H1 (cell line): Measurements from ENCODE around the gene ARFGAP3. TPM values are rescaled to one million over a fixed set of nuclear protein-coding genes. Genes with fewer than 3 reads are reported as not detected.

Source experiments
- CTCF ChIA-PET: fragments of 300-600 bp; sonication (Branson Sonifier 250); formaldehyde crosslinking; loops from one replicate; lab custom pipeline; 2021; ENCODE audit not compliant: partially characterized antibody; lab: Charles Lee
- POLR2A ChIA-PET: fragments of 300-600 bp; sonication (Branson Sonifier 250); formaldehyde crosslinking; loops from one replicate; lab custom pipeline; 2021; ENCODE audit warnings: inconsistent platforms; ENCODE audit not compliant: partially characterized antibody; lab: Charles Lee
- DNase-seq, 2 experiments: peaks; one replicate each; pipeline versions ENCODE4 v3.0.0 to v3.0.0-alpha.2; 2010 to 2022; ENCODE audit warnings: low spot score in 2 of 2, low read depth in 1 of 2, mixed read lengths in 1 of 2
- FAIRE-seq: peaks from 2 replicates; lab custom pipeline; 2011; peaks lifted over from hg19 to GRCh38; lab: Jason Lieb, UNC
- H2AFZ ChIP-seq: 2 replicates; pipeline ENCODE4 v1.8.1; 2012; ENCODE audit warnings: low read length, inconsistent platforms
- H2AK5ac ChIP-seq: 2 replicates; pipeline ENCODE4 v1.6.1; 2013; ENCODE audit warnings: low read depth, low read length
- H2BK120ac ChIP-seq: replicated peaks from 2 replicates; pipeline ENCODE3; 2013; ENCODE audit warnings: low read depth, low read length, inconsistent platforms
- H2BK12ac ChIP-seq: 2 replicates; pipeline ENCODE4 v1.6.1; 2013; ENCODE audit warnings: low read depth, low read length
- H2BK15ac ChIP-seq: 2 replicates; pipeline ENCODE4 v1.6.1; 2013; ENCODE audit warnings: low read length
- H2BK20ac ChIP-seq: 2 replicates; pipeline ENCODE4 v1.6.1; 2013; ENCODE audit warnings: low read length
- H2BK5ac ChIP-seq: 2 replicates; pipeline ENCODE4 v1.6.1; 2013; ENCODE audit warnings: low read depth, low read length
- H3K14ac ChIP-seq: 2 replicates; pipeline ENCODE4 v1.6.1; 2013; ENCODE audit warnings: inconsistent platforms; ENCODE audit not compliant: insufficient read length
- H3K18ac ChIP-seq: 2 replicates; pipeline ENCODE4 v1.6.1; 2013; ENCODE audit warnings: low read length; ENCODE audit errors: extremely low read depth
- H3K23ac ChIP-seq: 2 replicates; pipeline ENCODE4 v1.6.1; 2013; ENCODE audit warnings: inconsistent platforms; ENCODE audit not compliant: insufficient read length
- H3K23me2 ChIP-seq: 2 replicates; pipeline ENCODE4 v1.6.1; 2013; ENCODE audit warnings: low read depth, low read length
- H3K27ac ChIP-seq: 2 replicates; pipeline ENCODE4 v1.6.1; 2011; ENCODE audit warnings: low read depth, low read length, inconsistent platforms
- H3K27me3 ChIP-seq, 4 experiments: replicated peaks in 1 of 4; 1 replicate in 1 of 4; 2 replicates in 3 of 4; pipeline versions ENCODE4 v1.6.1 to v1.8.1; 2011 to 2013; ENCODE audit warnings: low read length in 3 of 4, mild to moderate bottlenecking in 3 of 4, inconsistent platforms in 2 of 4, mixed read lengths in 2 of 4, moderate library complexity in 1 of 4; ENCODE audit not compliant: control insufficient read depth in 3 of 4, insufficient read depth in 3 of 4; ENCODE audit errors: extremely low read depth in 1 of 4
- H3K36me3 ChIP-seq, 4 experiments: 2 replicates each; pipeline versions ENCODE4 v1.6.1 to v1.8.1; 2011 to 2013; ENCODE audit warnings: mild to moderate bottlenecking in 4 of 4, low read length in 3 of 4, moderate library complexity in 2 of 4, control low read depth in 1 of 4, inconsistent platforms in 1 of 4; ENCODE audit not compliant: insufficient read depth in 4 of 4, control insufficient read depth in 2 of 4
- H3K4ac ChIP-seq: replicated peaks from 2 replicates; pipeline ENCODE3; 2013; ENCODE audit warnings: low read length, low read depth, mixed read lengths, inconsistent platforms; ENCODE audit not compliant: insufficient read length
- H3K4me1 ChIP-seq, 4 experiments: replicated peaks in 1 of 4; 1 replicate in 1 of 4; 2 replicates in 3 of 4; pipeline versions ENCODE4 v1.6.1 to v1.8.1; 2011 to 2013; ENCODE audit warnings: low read length in 3 of 4, inconsistent platforms in 2 of 4, mixed read lengths in 1 of 4; ENCODE audit not compliant: insufficient read depth in 4 of 4, control insufficient read depth in 3 of 4
- H3K4me2 ChIP-seq, 2 experiments: 2 replicates each; pipeline versions ENCODE4 v1.6.1 to v1.8.1; 2011 to 2013; ENCODE audit warnings: low read depth in 2 of 2, low read length in 2 of 2, control low read depth in 1 of 2, inconsistent platforms in 1 of 2, mild to moderate bottlenecking in 1 of 2; ENCODE audit not compliant: insufficient read depth in 1 of 2
- H3K4me3 ChIP-seq, 4 experiments: fragments of 200-600, 300-600 bp in 1 of 4; sonication (generic), shearing (Covaris generic), sonication (Bioruptor Twin) in 1 of 4; 2 replicates each; pipeline versions ENCODE4 v1.5.1 to v1.8.1; 2011 to 2016; ENCODE audit warnings: low read length in 4 of 4, low read depth in 3 of 4, control low read depth in 2 of 4, inconsistent platforms in 2 of 4, mild to moderate bottlenecking in 2 of 4, mixed read lengths in 1 of 4, moderate library complexity in 1 of 4; ENCODE audit not compliant: insufficient read depth in 2 of 4; ENCODE audit errors: extremely low read depth in 1 of 4
- H3K56ac ChIP-seq: replicated peaks from 2 replicates; pipeline ENCODE3; 2013; ENCODE audit warnings: low read depth, mild to moderate bottlenecking, mixed read lengths, low read length, inconsistent platforms; ENCODE audit not compliant: insufficient read length
- H3K79me1 ChIP-seq: 2 replicates; pipeline ENCODE4 v1.6.1; 2013; ENCODE audit warnings: low read depth, low read length, control low read depth
- H3K79me2 ChIP-seq, 2 experiments: 2 replicates each; pipeline versions ENCODE4 v1.6.1 to v1.8.1; 2012 to 2013; ENCODE audit warnings: low read length in 2 of 2, mild to moderate bottlenecking in 2 of 2, inconsistent platforms in 1 of 2; ENCODE audit not compliant: insufficient read depth in 2 of 2, control insufficient read depth in 1 of 2
- H3K9ac ChIP-seq, 4 experiments: replicated peaks in 1 of 4; 1 replicate in 1 of 4; 2 replicates in 3 of 4; pipeline versions ENCODE4 v1.6.1 to v1.8.1; 2011 to 2013; ENCODE audit warnings: low read depth in 3 of 4, low read length in 3 of 4, control low read depth in 2 of 4, mild to moderate bottlenecking in 2 of 4, moderate library complexity in 2 of 4, inconsistent platforms in 1 of 4; ENCODE audit errors: extremely low read depth in 1 of 4
- H3K9me3 ChIP-seq, 2 experiments: 2 replicates each; pipeline versions ENCODE4 v1.6.1 to v1.8.1; 2012 to 2013; ENCODE audit warnings: mild to moderate bottlenecking in 2 of 2, moderate library complexity in 2 of 2, control low read depth in 1 of 2, inconsistent platforms in 1 of 2, low read depth in 1 of 2, low read length in 1 of 2, mixed read lengths in 1 of 2; ENCODE audit not compliant: insufficient read depth in 2 of 2
- H4K20me1 ChIP-seq, 2 experiments: replicated peaks in 1 of 2; 2 replicates each; pipeline versions ENCODE3 to v1.8.1; 2011 to 2013; ENCODE audit warnings: inconsistent platforms in 2 of 2, low read length in 2 of 2, mild to moderate bottlenecking in 1 of 2; ENCODE audit not compliant: insufficient read depth in 2 of 2, control insufficient read depth in 1 of 2
- H4K5ac ChIP-seq: 2 replicates; pipeline ENCODE4 v1.6.1; 2013; ENCODE audit warnings: low read length, low read depth, mixed read lengths, inconsistent platforms; ENCODE audit not compliant: insufficient read length
- H4K8ac ChIP-seq: 2 replicates; pipeline ENCODE4 v1.8.0; 2013; ENCODE audit warnings: mild to moderate bottlenecking, moderate library complexity, low read length, inconsistent platforms; ENCODE audit not compliant: insufficient read depth; ENCODE audit errors: extremely low read depth
- H4K91ac ChIP-seq: replicated peaks from 2 replicates; pipeline ENCODE3; 2013; ENCODE audit warnings: low read length, mixed read lengths, inconsistent platforms; ENCODE audit not compliant: insufficient read length
- CEBPB ChIP-seq: IDR thresholded peaks from 2 replicates; pipeline ENCODE4 v1.6.1; 2012; ENCODE audit warnings: low read depth, low read length
- FOSL1 ChIP-seq: IDR thresholded peaks from 2 replicates; pipeline ENCODE4 v1.6.1; 2011; ENCODE audit warnings: mild to moderate bottlenecking, low read depth, low read length, moderate library complexity; ENCODE audit not compliant: insufficient read depth
- HDAC2 ChIP-seq, 2 experiments: fragments of 300-600 bp in 1 of 2; sonication (generic) in 1 of 2; IDR thresholded peaks; 2 replicates each; pipeline ENCODE4 v1.6.1; 2011 to 2012; ENCODE audit warnings: low read depth in 2 of 2, low read length in 2 of 2, mild to moderate bottlenecking in 2 of 2, moderate library complexity in 2 of 2, borderline replicate concordance in 1 of 2, inconsistent platforms in 1 of 2
- RAD21 ChIP-seq, 2 experiments: IDR thresholded peaks in 1 of 2; conservative IDR thresholded peaks in 1 of 2; 2 replicates each; pipeline ENCODE4 v1.6.1; 2011; ENCODE audit warnings: low read depth in 2 of 2, low read length in 2 of 2, improper control_type of control experiment in 1 of 2, inconsistent platforms in 1 of 2, mild to moderate bottlenecking in 1 of 2, moderate library complexity in 1 of 2
- SP4 ChIP-seq: IDR thresholded peaks from 2 replicates; pipeline ENCODE4 v1.6.1; 2012; ENCODE audit warnings: low read length, inconsistent platforms
- TCF12 ChIP-seq: IDR thresholded peaks from 2 replicates; pipeline ENCODE4 v1.6.1; 2011; ENCODE audit warnings: low read depth, mild to moderate bottlenecking, low read length
- TEAD4 ChIP-seq: IDR thresholded peaks from 2 replicates; pipeline ENCODE4 v1.6.1; 2012; ENCODE audit warnings: low read depth, low read length, inconsistent platforms, mixed read lengths
- WGBS, 2 experiments: shearing (Covaris generic) in 1 of 2; methylation state at CpG; one replicate each; pipeline versions ENCODE4 v1.1.6 to v1.1.7; 2013 to 2015; ENCODE audit warnings: low lambda C conversion rate in 2 of 2, mixed read lengths in 2 of 2, inconsistent platforms in 1 of 2, low coverage in 1 of 2, missing lambda C conversion rate in 1 of 2; ENCODE audit not compliant: insufficient replicate concordance in 2 of 2, insufficient coverage in 1 of 2, insufficient read length in 1 of 2; ENCODE audit errors: extremely low coverage in 1 of 2, missing lambda C conversion rate in 1 of 2; 5-methylcytosine and 5-hydroxymethylcytosine counted together
- polyA plus RNA-seq, 7 experiments: library from polyadenylated mRNA; depleted of rRNA in 3 of 7; stranded (reverse) in 5 of 7; unstranded in 2 of 7; fragments of >200 nt in 5 of 7; fragments of 200-250 nt in 2 of 7; gene quantifications; 1 replicate in 5 of 7; 2 replicates in 1 of 7; 4 replicates in 1 of 7; pipeline versions ENCODE4 v1.2.1 to v1.2.3, GENCODE V29; 2011 to 2013; ENCODE audit warnings: missing spikeins in 2 of 7, mixed read lengths in 2 of 7
- total RNA-seq: library from RNA; stranded (reverse); fragmentation: NEBNext Ultra II Directional; extraction: Animal tissue kit (Norgen Biotek cat#: 25700); gene quantifications from 2 replicates; pipeline ENCODE4 v1.2.1, GENCODE V29; 2021

Gene ARFGAP3
- total and polyA plus RNA-seq, 2 of the 8 experiments (the other 6 are each of a cell fraction or from before 2014, with no cell fraction given) = 9.7 to 16.0 TPM

DNA sequence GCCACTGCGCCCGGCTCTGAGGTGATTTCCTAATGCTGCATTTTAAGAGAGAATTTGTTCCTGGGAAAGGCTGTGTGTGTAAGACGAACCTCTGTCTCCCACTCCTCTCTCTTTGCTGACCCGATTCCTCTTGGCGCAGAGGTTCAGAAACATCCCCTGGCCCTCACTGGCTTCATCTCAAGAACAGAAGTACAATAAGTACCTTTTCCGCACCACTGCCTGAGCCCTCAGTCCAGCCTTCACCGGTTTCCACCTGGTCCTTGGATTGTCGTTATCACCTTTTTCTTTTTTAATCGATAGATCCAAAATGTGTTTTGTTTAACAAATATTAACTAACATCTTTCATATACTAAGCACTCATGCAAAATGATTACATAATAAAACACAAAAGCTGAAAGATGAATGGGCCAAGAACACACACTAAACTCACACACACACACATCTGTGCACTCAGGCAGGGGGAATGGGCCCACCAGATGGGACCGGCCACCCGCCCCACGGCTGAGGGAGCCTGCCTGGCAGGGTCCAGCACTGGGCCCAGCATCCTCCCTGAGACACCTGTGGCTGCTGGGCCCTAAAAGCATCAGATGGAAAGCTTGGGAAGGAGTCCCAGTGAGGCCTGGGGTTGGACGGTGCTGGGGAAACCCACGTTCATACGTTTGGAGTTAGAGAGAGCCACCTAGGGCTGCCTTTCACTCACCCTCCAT is 86.0 kb downstream of the ARFGAP3 start:
- Histone ChIP-seq H2BK5ac (no peak overlapping the region), H4K20me1 (no peaks in the 10 kb centered on the region), H3K4ac (no peak overlapping the region), H3K9me3 (no peaks in the 10 kb centered on the region), H2BK120ac (no peak overlapping the region), H3K27ac (no peak overlapping the region), H4K5ac (no peak overlapping the region), H2BK20ac (no peak overlapping the region), H3K79me1 (no peaks in the 10 kb centered on the region), H3K56ac (no peak overlapping the region), H3K23me2 (no peaks in the 10 kb centered on the region), H3K14ac (no peak overlapping the region), H3K36me3 (no peaks in the 10 kb centered on the region), H4K91ac (no peak overlapping the region), H3K4me3 (no peak overlapping the region), H4K8ac (no peak overlapping the region), H2AK5ac (no peak overlapping the region), H2BK15ac (no peak overlapping the region), H3K4me2 (no peak overlapping the region), H2BK12ac (no peak overlapping the region), H3K27me3 (no peaks in the 10 kb centered on the region), H2AFZ (no peak overlapping the region), H3K79me2 (no peaks in the 10 kb centered on the region), H3K23ac (no peak overlapping the region), H3K18ac (no peak overlapping the region), H3K4me1 (peaks cover 0 to 8% (median 4%) of the 10 kb centered on the region in 4 experiments; a peak in 4 of 7 replicates)
- POLR2A ChIA-PET = interaction anchor here (0.7 kb wide), 1 partner anchor 52 kb away, joined by 3 read pairs; no protein-coding TSS in a partner anchor
- DNase-seq (no peak), FAIRE-seq (no peak)
- CTCF ChIA-PET = interaction anchor here (1.2 to 1.4 kb wide), 3 partner anchors 10 to 11 kb away, joined by 3 to 5 read pairs (median 4); no protein-coding TSS in a partner anchor
- 83% methylated on average over 15 of the region's 15 CpGs; no CpG with 5 or more reads in 1 of the 2 experiments for WGBS, 2 experiments
- TF ChIP-seq SP4 (no peak), CEBPB (no peak), RAD21 (IDR thresholded peaks at IDR 0.05 in 1 of 2, conservative IDR thresholded peaks at IDR 0.05 in 1 of 2; ENCODE audit: low read depth in 2 of 2, low read length in 2 of 2) (no peak), TCF12 (no peak), HDAC2 (IDR thresholded peaks at IDR 0.05; ENCODE audit: borderline replicate concordance in 1 of 2, low read depth in 2 of 2, low read length in 2 of 2) (no peak), FOSL1 (no peak), TEAD4 (no peak)
- TF ChIP-seq, all 59 proteins: peak for 0
- no peak overlapping the region for H3K9ac ChIP-seq
